H7 (cell line): ENCODE measurements around the gene ITIH3. TPM values are rescaled to one million over a fixed set of nuclear protein-coding genes. Genes with fewer than 3 reads are reported as not detected.

Experiments used
- DNase-seq: peaks from one replicate; pipeline ENCODE4 v3.0.0; 2012
- H3K27me3 ChIP-seq: 2 replicates; pipeline ENCODE4 v1.6.0; 2011; ENCODE audit warnings: mild to moderate bottlenecking, low read length; ENCODE audit not compliant: control insufficient read depth, insufficient read depth
- H3K36me3 ChIP-seq: replicated peaks from 2 replicates; pipeline ENCODE4 v1.5.1; 2011; ENCODE audit warnings: low read length; ENCODE audit not compliant: control insufficient read depth, insufficient read depth
- H3K4me3 ChIP-seq: 2 replicates; pipeline ENCODE4 v1.5.1; 2011; ENCODE audit warnings: low read depth, mild to moderate bottlenecking, control low read depth, low read length, moderate library complexity; ENCODE audit not compliant: insufficient read depth
- total RNA-seq: library from RNA; depleted of rRNA; stranded (reverse); fragments of >200 nt; shearing (Covaris generic); gene quantifications from 2 replicates; pipeline ENCODE4 v1.2.3, GENCODE V29; 2014; rRNA removed

The ITIH3 gene, protein sequence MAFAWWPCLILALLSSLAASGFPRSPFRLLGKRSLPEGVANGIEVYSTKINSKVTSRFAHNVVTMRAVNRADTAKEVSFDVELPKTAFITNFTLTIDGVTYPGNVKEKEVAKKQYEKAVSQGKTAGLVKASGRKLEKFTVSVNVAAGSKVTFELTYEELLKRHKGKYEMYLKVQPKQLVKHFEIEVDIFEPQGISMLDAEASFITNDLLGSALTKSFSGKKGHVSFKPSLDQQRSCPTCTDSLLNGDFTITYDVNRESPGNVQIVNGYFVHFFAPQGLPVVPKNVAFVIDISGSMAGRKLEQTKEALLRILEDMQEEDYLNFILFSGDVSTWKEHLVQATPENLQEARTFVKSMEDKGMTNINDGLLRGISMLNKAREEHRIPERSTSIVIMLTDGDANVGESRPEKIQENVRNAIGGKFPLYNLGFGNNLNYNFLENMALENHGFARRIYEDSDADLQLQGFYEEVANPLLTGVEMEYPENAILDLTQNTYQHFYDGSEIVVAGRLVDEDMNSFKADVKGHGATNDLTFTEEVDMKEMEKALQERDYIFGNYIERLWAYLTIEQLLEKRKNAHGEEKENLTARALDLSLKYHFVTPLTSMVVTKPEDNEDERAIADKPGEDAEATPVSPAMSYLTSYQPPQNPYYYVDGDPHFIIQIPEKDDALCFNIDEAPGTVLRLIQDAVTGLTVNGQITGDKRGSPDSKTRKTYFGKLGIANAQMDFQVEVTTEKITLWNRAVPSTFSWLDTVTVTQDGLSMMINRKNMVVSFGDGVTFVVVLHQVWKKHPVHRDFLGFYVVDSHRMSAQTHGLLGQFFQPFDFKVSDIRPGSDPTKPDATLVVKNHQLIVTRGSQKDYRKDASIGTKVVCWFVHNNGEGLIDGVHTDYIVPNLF
- total RNA-seq = not detected in 2 replicates

DNA sequence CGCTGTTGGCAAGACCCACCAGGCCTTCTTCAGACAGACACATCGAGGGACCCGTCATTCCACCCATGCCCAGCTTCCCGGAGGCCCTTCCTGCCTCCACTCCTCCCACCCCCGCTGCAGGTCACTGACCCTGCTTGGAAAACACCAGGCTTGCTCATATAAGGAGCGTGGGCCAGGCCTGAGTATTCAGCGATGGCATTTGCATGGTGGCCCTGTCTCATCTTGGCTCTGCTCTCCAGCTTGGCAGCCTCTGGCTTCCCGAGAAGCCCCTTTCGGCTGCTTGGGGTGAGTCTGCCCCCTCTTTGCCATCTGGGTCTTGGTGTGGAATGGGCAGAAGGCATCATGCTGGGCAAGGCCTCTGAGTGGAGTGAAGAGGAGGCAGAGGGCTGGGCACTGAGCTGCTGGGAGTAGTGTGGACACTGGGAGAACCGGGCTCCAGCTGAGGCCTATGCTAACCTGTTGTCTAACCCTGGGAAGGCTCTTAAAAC is at the start of gene ITIH3:
Gene ITIH3, plus strand, starts transcription at position 185 of the 488 bp plus-strand sequence. Its CDS starts 8 bp downstream, at position 193.
- Histone ChIP-seq H3K36me3 (no peaks in the 10 kb centered on the region), H3K4me3 (no peak within 1 kb of the TSS), H3K27me3 (no peaks in the 10 kb centered on the region)
- DNase-seq = no peak

- Histone ChIP-seq H3K4me3 (no peak overlapping the region), H3K36me3 (peaks cover 9% of the 10 kb centered on the region), H3K27me3 (no peaks in the 10 kb centered on the region)
- DNase-seq = no peak
These were observed 42.4 kb upstream of the ITIH3 start for GRCh38 chr3:52752045-52752660.

- H3K27me3 ChIP-seq = no peaks in the 10 kb centered on the region
- DNase-seq = no peak
- no peak overlapping the region for H3K4me3 ChIP-seq
- H3K36me3 ChIP-seq = peaks cover 8% of the 10 kb centered on the region
These were observed 40.2 kb upstream of the ITIH3 start for GRCh38 chr3:52754373-52754772.

DNA sequence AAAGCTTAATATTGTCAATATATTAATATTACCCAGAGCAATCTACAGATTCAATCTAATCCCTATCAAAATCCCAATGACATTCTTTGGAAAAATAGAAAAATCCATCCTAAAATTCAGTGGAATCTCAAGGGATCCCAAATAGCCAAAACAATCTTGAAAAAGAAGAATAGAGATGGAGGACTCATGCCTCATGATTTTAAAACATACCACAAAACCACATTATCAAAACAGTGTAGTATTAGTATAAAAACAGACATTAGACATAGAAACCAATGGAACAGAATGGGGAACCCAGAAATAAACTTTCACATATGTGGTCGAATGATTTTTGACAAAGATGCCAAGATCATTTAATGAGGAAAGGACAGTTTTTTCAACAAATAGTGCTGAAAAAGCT is 38.5 kb upstream of the ITIH3 start:
- H3K4me3 ChIP-seq = no peak overlapping the region
- DNase-seq = no peak
- peaks cover 6% of the 10 kb centered on the region for H3K36me3 ChIP-seq
- no peaks in the 10 kb centered on the region for H3K27me3 ChIP-seq

- Histone ChIP-seq H3K4me3 (no peak overlapping the region), H3K36me3 (peaks cover 16% of the 10 kb centered on the region), H3K27me3 (no peaks in the 10 kb centered on the region)
- DNase-seq = no peak
These were observed 31.1 kb upstream of the ITIH3 start for GRCh38 chr3:52763466-52763865.

GRCh38 chr3:52769786-52770455 is 24.7 kb upstream of the ITIH3 start:
- DNase-seq = peak; percentile 51
- H3K36me3 ChIP-seq = peaks cover 7% of the 10 kb centered on the region
- H3K27me3 ChIP-seq = no peaks in the 10 kb centered on the region
- peak overlapping the region; percentile 81 for H3K4me3 ChIP-seq

DNA sequence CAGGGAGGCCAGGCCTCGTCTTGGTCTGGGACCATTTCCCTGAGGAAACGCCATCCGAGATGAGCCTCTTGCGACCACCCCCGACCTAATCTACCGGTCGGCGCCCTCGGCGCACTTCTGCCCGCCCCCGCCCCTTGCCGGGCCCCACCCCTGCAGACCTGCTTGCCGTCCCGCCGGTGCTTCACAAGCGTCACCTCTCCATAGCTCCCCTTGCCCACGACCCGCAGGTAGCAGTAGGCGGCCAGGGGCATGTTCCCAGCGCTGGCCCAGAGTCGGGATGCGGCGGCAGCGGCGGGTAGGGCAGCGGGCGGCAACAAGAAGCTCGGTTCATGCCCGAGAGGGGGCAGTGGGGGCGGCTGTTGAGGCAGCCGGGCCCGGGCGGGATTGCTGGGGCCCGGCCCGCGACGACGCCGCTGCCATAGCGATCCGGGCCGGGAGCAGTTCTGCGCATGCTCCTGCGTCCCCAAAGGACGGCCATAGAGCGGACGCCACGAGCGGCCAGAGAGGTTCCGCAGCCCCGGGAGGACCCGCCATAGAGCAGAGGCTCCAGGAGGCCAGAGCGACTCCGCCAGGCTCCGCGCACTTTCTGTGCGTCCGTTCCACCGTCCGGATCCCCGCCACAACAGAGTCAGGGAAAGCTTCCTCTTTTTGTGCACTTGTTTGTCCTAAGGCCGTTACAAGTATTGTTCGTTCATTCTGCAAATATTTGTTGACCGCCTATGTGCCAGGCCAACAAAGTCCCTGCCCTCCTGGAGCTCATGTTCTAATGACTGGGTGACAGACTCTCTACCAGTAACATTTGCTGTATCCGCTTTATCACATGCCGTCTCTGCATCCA is 23.9 kb upstream of the ITIH3 start, which contains the start of gene NEK4:
Gene NEK4, minus strand, starts transcription at position 445 of the 838 bp plus-strand sequence. Its CDS starts 194 bp downstream, at position 251.
- Histone ChIP-seq H3K36me3 (peaks cover 5% of the 10 kb centered on the region), H3K4me3 (peak within 1 kb of the TSS; percentile 81), H3K27me3 (no peaks in the 10 kb centered on the region)
- DNase-seq = peak; percentile 97

- Histone ChIP-seq H3K4me3 (peak overlapping the region; percentile 81), H3K27me3 (no peaks in the 10 kb centered on the region), H3K36me3 (peaks cover 4% of the 10 kb centered on the region; the same call in 1 of the 2 replicates)
- DNase-seq = peak; percentile 32
These were observed 23.3 kb upstream of the ITIH3 start for GRCh38 chr3:52771334-52771681.

- no peak for DNase-seq
- Histone ChIP-seq H3K4me3 (no peak overlapping the region), H3K27me3 (no peaks in the 10 kb centered on the region)
These were observed 22.9 kb upstream of the ITIH3 start for GRCh38 chr3:52771702-52772101.

DNA sequence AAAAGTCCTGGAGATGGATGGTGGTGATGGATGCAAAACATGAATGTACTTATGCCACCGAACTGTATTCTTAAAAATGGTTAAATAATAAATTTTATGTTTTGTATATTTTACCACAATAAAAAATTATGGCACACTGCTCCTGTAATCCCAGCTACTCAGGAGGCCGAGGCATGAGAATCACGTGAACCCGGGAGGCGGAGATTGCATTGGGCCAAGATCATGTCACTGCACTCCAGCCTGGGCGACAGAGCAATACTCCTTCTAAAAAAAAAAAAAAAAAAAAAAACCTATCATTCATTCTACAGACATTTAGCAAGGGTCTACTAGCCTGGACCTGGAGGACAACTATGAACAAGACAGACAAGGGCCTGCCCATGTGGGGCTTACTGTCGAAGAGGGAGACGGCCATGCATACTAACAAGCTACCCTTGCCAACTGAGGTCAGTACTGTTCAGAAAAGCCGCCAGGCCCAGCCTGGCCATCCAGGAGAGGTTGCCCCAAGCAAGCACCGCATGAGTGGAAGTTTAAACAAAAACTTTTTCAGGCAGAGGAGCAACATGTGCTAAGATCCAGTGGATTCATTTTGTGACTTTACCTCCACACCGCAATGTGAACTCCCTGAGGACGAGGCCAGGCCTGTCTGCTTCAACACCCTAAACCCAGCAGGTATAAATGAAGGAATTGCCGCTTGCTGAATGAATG is 21.1 kb upstream of the ITIH3 start:
- Histone ChIP-seq H3K36me3 (no peaks in the 10 kb centered on the region), H3K27me3 (no peaks in the 10 kb centered on the region), H3K4me3 (no peak overlapping the region)
- no peak for DNase-seq

More at GRCh38 chr3:52771702-52772101, 22.9 kb upstream of the ITIH3 start:
- H3K36me3 ChIP-seq = peaks cover 4% of the 10 kb centered on the region; the same call in 1 of the 2 replicates

DNA sequence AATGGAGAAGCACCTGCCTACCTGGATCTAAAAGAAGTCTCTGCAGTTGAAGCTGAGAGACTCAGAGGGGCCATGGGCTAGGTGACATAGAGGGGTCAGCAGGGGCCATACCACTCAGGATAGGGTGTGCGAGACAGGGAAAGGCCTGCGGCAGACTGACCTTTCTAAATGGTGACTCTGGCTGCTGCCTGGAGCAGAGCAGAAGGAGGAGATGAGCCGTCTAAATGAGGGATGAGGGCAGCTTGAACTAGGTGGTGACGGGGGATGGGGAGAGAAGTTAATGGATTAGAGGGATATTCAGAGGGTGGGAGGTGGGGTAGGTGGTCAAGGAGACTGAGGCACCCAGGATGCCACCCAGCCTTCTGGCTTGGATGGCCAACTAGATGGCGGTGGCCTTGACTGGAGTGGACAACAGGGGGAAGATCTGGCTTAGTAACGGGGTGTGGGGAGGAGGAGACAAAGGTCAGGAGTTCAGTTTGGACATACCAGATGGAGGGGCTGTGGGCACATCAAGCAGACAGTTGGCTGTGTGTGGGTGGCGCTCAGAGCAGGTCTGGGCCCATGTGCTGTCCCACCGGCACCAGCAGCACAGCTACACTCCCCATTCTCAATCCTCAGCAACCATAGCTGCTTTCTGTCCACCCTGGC is 20.4 kb upstream of the ITIH3 start:
- Histone ChIP-seq H3K27me3 (no peaks in the 10 kb centered on the region), H3K36me3 (no peaks in the 10 kb centered on the region), H3K4me3 (no peak overlapping the region)
- DNase-seq = no peak
